HepG2 (cell line): Measurements from ENCODE around the gene PTK7. TPM values are rescaled to one million over a fixed set of nuclear protein-coding genes. Genes with fewer than 3 reads are reported as not detected.

Experiments
- DRAP1 ChIP-seq: IDR thresholded peaks from 2 replicates; pipeline ENCODE4 v1.6.1; 2016; ENCODE audit warnings: missing genetic modification reagents, missing compliant biosample characterization
- FOXK1 ChIP-seq: sonication (generic); formaldehyde crosslinking; IDR thresholded peaks from 2 replicates; pipeline ENCODE4 v1.4.0; 2020; ENCODE audit warnings: low read depth, missing genetic modification reagents, borderline replicate concordance
- GRHL1 ChIP-seq: sonication (generic); formaldehyde crosslinking; conservative IDR thresholded peaks from 2 replicates; pipeline ENCODE4 v1.8.0; 2022; ENCODE audit warnings: missing genetic modification reagents
- HNRNPLL ChIP-seq: fragments of 200-400 bp; formaldehyde crosslinking; IDR thresholded peaks from 2 replicates; pipeline ENCODE4 v1.6.1; 2017; ENCODE audit warnings: mild to moderate bottlenecking, low read depth, low read length; ENCODE audit not compliant: poor library complexity, severe bottlenecking
- IRF2 ChIP-seq: IDR thresholded peaks from 2 replicates; pipeline ENCODE4 v1.6.1; 2018; ENCODE audit warnings: missing genetic modification reagents, missing compliant biosample characterization
- JARID2 ChIP-seq: sonication (generic); formaldehyde crosslinking; IDR thresholded peaks from 2 replicates; pipeline ENCODE4 v1.8.1; 2023; ENCODE audit warnings: missing genetic modification reagents, inconsistent platforms; ENCODE audit not compliant: insufficient replicate concordance
- KLF12 ChIP-seq: sonication (generic); formaldehyde crosslinking; IDR thresholded peaks from 2 replicates; pipeline ENCODE4 v1.4.0; 2020; ENCODE audit warnings: missing genetic modification reagents, borderline replicate concordance
- MAFK ChIP-seq, 2 experiments: IDR thresholded peaks in 1 of 2; conservative IDR thresholded peaks in 1 of 2; 2 replicates each; pipeline ENCODE4 v1.6.1; 2011; ENCODE audit warnings: improper control_type of control experiment in 2 of 2, low read length in 2 of 2
- NAIF1 ChIP-seq: sonication (generic); formaldehyde crosslinking; IDR thresholded peaks from 2 replicates; pipeline ENCODE4 v1.5.0; 2020; ENCODE audit warnings: mild to moderate bottlenecking, missing genetic modification reagents, borderline replicate concordance
- PHF8 ChIP-seq: sonication (generic); formaldehyde crosslinking; IDR thresholded peaks from 2 replicates; pipeline ENCODE4 v1.5.0; 2020; ENCODE audit warnings: missing genetic modification reagents
- PITX1 ChIP-seq: sonication (generic); formaldehyde crosslinking; IDR thresholded peaks from 2 replicates; pipeline ENCODE4 v1.5.1; 2020; ENCODE audit warnings: mild to moderate bottlenecking, missing genetic modification reagents
- POGK ChIP-seq: sonication (generic); formaldehyde crosslinking; conservative IDR thresholded peaks from 2 replicates; pipeline ENCODE4 v1.8.0; 2022; ENCODE audit warnings: mild to moderate bottlenecking, moderate library complexity, missing genetic modification reagents
- SALL1 ChIP-seq: sonication (generic); formaldehyde crosslinking; IDR thresholded peaks from 2 replicates; pipeline ENCODE4 v1.8.0; 2022; ENCODE audit warnings: mild to moderate bottlenecking, missing genetic modification reagents
- SMARCE1 ChIP-seq: fragments of 450-650 bp; IDR thresholded peaks from 2 replicates; pipeline ENCODE4 v1.6.1; 2017; ENCODE audit warnings: borderline replicate concordance
- TP53 ChIP-seq: sonication (generic); formaldehyde crosslinking; conservative IDR thresholded peaks from 2 replicates; pipeline ENCODE4 v1.4.0; 2020; ENCODE audit warnings: missing genetic modification reagents
- U2AF2 ChIP-seq: fragments of 200-400 bp; formaldehyde crosslinking; IDR thresholded peaks from 2 replicates; pipeline ENCODE4 v1.6.1; 2017; ENCODE audit warnings: low read depth, mild to moderate bottlenecking, low read length
- YEATS4 ChIP-seq: sonication (generic); formaldehyde crosslinking; IDR thresholded peaks from 2 replicates; pipeline ENCODE4 v1.4.0; 2020; ENCODE audit warnings: missing genetic modification reagents, borderline replicate concordance
- ZNF224 ChIP-seq: sonication (generic); formaldehyde crosslinking; IDR thresholded peaks from 2 replicates; pipeline ENCODE4 v1.5.0; 2020; ENCODE audit warnings: mild to moderate bottlenecking, missing genetic modification reagents
- ZNF335 ChIP-seq: sonication (generic); formaldehyde crosslinking; IDR thresholded peaks from 2 replicates; pipeline ENCODE4 v1.4.0; 2020; ENCODE audit warnings: missing genetic modification reagents
- ZNF569 ChIP-seq: sonication (generic); formaldehyde crosslinking; IDR thresholded peaks from 2 replicates; pipeline ENCODE4 v1.5.0; 2020; ENCODE audit warnings: mild to moderate bottlenecking, missing genetic modification reagents, moderate library complexity, borderline replicate concordance
- ZNF747 ChIP-seq: sonication (generic); formaldehyde crosslinking; IDR thresholded peaks from 2 replicates; pipeline ENCODE4 v1.8.1; 2023; ENCODE audit warnings: missing genetic modification reagents, mild to moderate bottlenecking, borderline replicate concordance
- ZSCAN22 ChIP-seq: sonication (generic); formaldehyde crosslinking; IDR thresholded peaks from 2 replicates; pipeline ENCODE4 v1.4.0; 2020; ENCODE audit warnings: mild to moderate bottlenecking, missing genetic modification reagents
- polyA plus RNA-seq, 8 experiments: library from polyadenylated mRNA; depleted of rRNA in 3 of 8; stranded (reverse) in 7 of 8; unstranded in 1 of 8; fragments of >200 nt; fragmentation: Illumina TruSeq in 4 of 8; extraction: Trizol in 4 of 8; gene quantifications; 2 replicates each; pipeline versions ENCODE4 v1.2.1 to v1.2.3, GENCODE V29; 2011 to 2016; ENCODE audit warnings: low read depth in 4 of 8, missing spikeins in 1 of 8, mixed read lengths in 1 of 8; ENCODE audit not compliant: insufficient read depth in 1 of 8
- total RNA-seq, 5 experiments: library from RNA; depleted of rRNA; stranded (reverse); fragments of >200 nt; fragmentation: Illumina TruSeq; extraction: Trizol; gene quantifications; 2 replicates each; pipeline ENCODE4 v1.2.3, GENCODE V29; 2016; ENCODE audit warnings: low read depth in 1 of 5
- TF ChIP-seq, protein P1 (sequence below): sonication (generic); formaldehyde crosslinking; IDR thresholded peaks from 2 replicates; pipeline ENCODE4 v1.8.0; 2022; ENCODE audit warnings: missing genetic modification reagents, mild to moderate bottlenecking, borderline replicate concordance

The PTK7 gene
- total and polyA plus RNA-seq, 2 of the 13 experiments (the other 11 are each of a cell fraction or from before 2014, with no cell fraction given), result 98.5 to 99.8 TPM

- TF ChIP-seq ZNF569 (CRISPR knock-in tag) (no peak), MAFK (conservative IDR thresholded peaks at IDR 0.05 in 1 of 2, IDR thresholded peaks at IDR 0.05 in 1 of 2; ENCODE audit: low read length in 2 of 2) (no peak), GRHL1 (CRISPR knock-in tag) (no peak), ZNF224 (CRISPR knock-in tag) (no peak), ZNF335 (CRISPR knock-in tag) (peak; percentile 79; the same call in 1 of the 2 replicates), PITX1 (CRISPR knock-in tag) (peak; percentile 71; the same call in 1 of the 2 replicates), SALL1 (CRISPR knock-in tag) (peak; percentile 92), U2AF2 (no peak), KLF12 (CRISPR knock-in tag) (0 out of 2 replicates have a peak, but pooled peaks have one; percentile 63), HNRNPLL (peak; percentile 62), TP53 (0 out of 2 replicates have a peak, but pooled peaks have one; percentile 26), SMARCE1 (no peak), YEATS4 (CRISPR knock-in tag) (peak; percentile 71; the same call in 1 of the 2 replicates), DRAP1 (CRISPR knock-in tag) (peak; percentile 52; the same call in 1 of the 2 replicates), POGK (peak; percentile 90), IRF2 (CRISPR knock-in tag) (peak; percentile 56; the same call in 1 of the 2 replicates), NAIF1 (CRISPR knock-in tag) (no peak), ZNF747 (CRISPR knock-in tag) (peak; percentile 72), PHF8 (CRISPR knock-in tag) (peak; percentile 43; the same call in 1 of the 2 replicates), FOXK1 (CRISPR knock-in tag) (peak; percentile 59; the same call in 1 of the 2 replicates), ZSCAN22 (no peak), JARID2 (no peak)
- TF ChIP-seq, protein P1, sequence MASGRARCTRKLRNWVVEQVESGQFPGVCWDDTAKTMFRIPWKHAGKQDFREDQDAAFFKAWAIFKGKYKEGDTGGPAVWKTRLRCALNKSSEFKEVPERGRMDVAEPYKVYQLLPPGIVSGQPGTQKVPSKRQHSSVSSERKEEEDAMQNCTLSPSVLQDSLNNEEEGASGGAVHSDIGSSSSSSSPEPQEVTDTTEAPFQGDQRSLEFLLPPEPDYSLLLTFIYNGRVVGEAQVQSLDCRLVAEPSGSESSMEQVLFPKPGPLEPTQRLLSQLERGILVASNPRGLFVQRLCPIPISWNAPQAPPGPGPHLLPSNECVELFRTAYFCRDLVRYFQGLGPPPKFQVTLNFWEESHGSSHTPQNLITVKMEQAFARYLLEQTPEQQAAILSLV (CRISPR knock-in tag), result peak; percentile 85
These were observed 67.4 kb downstream of the PTK7 start (continued) for GRCh38 chr6:43143235-43144128.
